Neural cell (in vitro differentiated cells): ENCODE data around the gene MAN1B1. TPM values are rescaled to one million over a fixed set of nuclear protein-coding genes. Genes with fewer than 3 reads are reported as not detected.

Source experiments
- H2AFZ ChIP-seq: fragments of 200-600, 300-800 bp; sonication (generic), shearing (Covaris generic); 2 replicates; pipeline ENCODE4 v1.6.0; 2014; ENCODE audit warnings: low read depth, mild to moderate bottlenecking, antibody characterized with exemption, low read length, moderate library complexity
- H3F3A ChIP-seq: fragments of 200-600 bp; shearing (Covaris generic); 2 replicates; pipeline ENCODE4 v1.6.1; 2016; ENCODE audit warnings: mild to moderate bottlenecking, moderate library complexity, mixed read lengths, antibody characterized with exemption, low read length; ENCODE audit not compliant: insufficient read depth, poor library complexity, severe bottlenecking
- H3K27ac ChIP-seq: fragments of 200-600, 300-800 bp; sonication (generic), shearing (Covaris generic); 2 replicates; pipeline ENCODE4 v1.5.1; 2014; ENCODE audit warnings: mild to moderate bottlenecking, low read length, moderate library complexity
- H3K27me3 ChIP-seq: fragments of 300-800, 200-600 bp; sonication (generic), shearing (Covaris generic); 2 replicates; pipeline ENCODE4 v1.6.0; 2014; ENCODE audit warnings: mild to moderate bottlenecking, low read depth, low read length, moderate library complexity; ENCODE audit not compliant: insufficient read depth
- H3K36me3 ChIP-seq: fragments of 300-800, 200-600 bp; sonication (generic), shearing (Covaris generic); 2 replicates; pipeline ENCODE4 v1.5.1; 2014; ENCODE audit warnings: mild to moderate bottlenecking, antibody characterized with exemption, low read length, moderate library complexity; ENCODE audit not compliant: insufficient read depth
- H3K4me2 ChIP-seq: fragments of 300-800, 200-600 bp; sonication (generic), shearing (Covaris generic); 2 replicates; pipeline ENCODE4 v1.6.0; 2014; ENCODE audit warnings: mild to moderate bottlenecking, low read length
- H3K4me3 ChIP-seq: fragments of 300-800, 200-600 bp; sonication (generic), shearing (Covaris generic); 2 replicates; pipeline ENCODE4 v1.5.1; 2014; ENCODE audit warnings: mild to moderate bottlenecking, low read length, moderate library complexity
- H3K79me2 ChIP-seq: fragments of 200-600 bp; shearing (Covaris generic); replicated peaks from 2 replicates; pipeline ENCODE4 v1.6.0; 2014; ENCODE audit warnings: mild to moderate bottlenecking, low read length, moderate library complexity; ENCODE audit not compliant: insufficient read depth
- H3K9ac ChIP-seq: fragments of 300-800, 200-600 bp; sonication (generic), shearing (Covaris generic); 2 replicates; pipeline ENCODE4 v1.6.1; 2016; ENCODE audit warnings: mild to moderate bottlenecking, low read length, mixed read lengths
- H3K9me2 ChIP-seq: fragments of 200-600 bp; shearing (Covaris generic); 2 replicates; pipeline ENCODE4 v1.6.1; 2016; ENCODE audit warnings: mild to moderate bottlenecking, low read length, mixed read lengths; ENCODE audit not compliant: insufficient read depth
- H3K9me3 ChIP-seq: fragments of 200-600, 300-800 bp; sonication (generic), shearing (Covaris generic); 2 replicates; pipeline ENCODE4 v1.6.1; 2016; ENCODE audit warnings: mild to moderate bottlenecking, mixed run types, low read length, moderate library complexity, mixed read lengths
- H4K20me1 ChIP-seq: fragments of 200-600 bp; shearing (Covaris generic); 2 replicates; pipeline ENCODE4 v1.6.1; 2016; ENCODE audit warnings: mild to moderate bottlenecking, mixed run types; ENCODE audit not compliant: insufficient read depth
- EP300 ChIP-seq: fragments of 450-650 bp; conservative IDR thresholded peaks from 2 replicates; pipeline ENCODE4 v1.6.1; 2014; ENCODE audit warnings: antibody characterized with exemption, mild to moderate bottlenecking, moderate library complexity; ENCODE audit not compliant: poor library complexity, severe bottlenecking
- EZH2 ChIP-seq: fragments of 200-600, 300-800 bp; shearing (Covaris generic), sonication (generic); IDR thresholded peaks from 2 replicates; pipeline ENCODE4 v1.6.1; 2014; ENCODE audit warnings: antibody characterized with exemption, low read length, borderline replicate concordance, mild to moderate bottlenecking; ENCODE audit not compliant: insufficient read depth, poor library complexity, severe bottlenecking
- MXI1 ChIP-seq: fragments of 450-650 bp; conservative IDR thresholded peaks from 2 replicates; pipeline ENCODE4 v1.6.1; 2014; ENCODE audit warnings: antibody characterized with exemption, mild to moderate bottlenecking; ENCODE audit not compliant: poor library complexity, severe bottlenecking
- POLR2AphosphoS5 ChIP-seq: IDR thresholded peaks from 2 replicates; pipeline ENCODE4 v1.6.1; 2012
- RAD21 ChIP-seq: fragments of 450-650 bp; conservative IDR thresholded peaks from 2 replicates; pipeline ENCODE4 v1.6.1; 2014; ENCODE audit warnings: antibody characterized with exemption, mild to moderate bottlenecking, moderate library complexity
- REST ChIP-seq: IDR thresholded peaks from 2 replicates; pipeline ENCODE4 v1.6.1; 2012; ENCODE audit warnings: borderline replicate concordance
- SMC3 ChIP-seq: fragments of 450-650 bp; conservative IDR thresholded peaks from 2 replicates; pipeline ENCODE4 v1.6.1; 2014; ENCODE audit warnings: antibody characterized with exemption, mild to moderate bottlenecking, moderate library complexity; ENCODE audit not compliant: poor library complexity
- TAF1 ChIP-seq: IDR thresholded peaks from 2 replicates; pipeline ENCODE4 v1.6.1; 2012; ENCODE audit warnings: low read depth
- polyA minus RNA-seq: library from RNA; depleted of rRNA, polyadenylated mRNA; stranded (reverse); fragments of >200 nt; gene quantifications from 2 replicates; pipeline ENCODE4 v1.2.3, GENCODE V29; 2014
- polyA plus RNA-seq: library from polyadenylated mRNA; depleted of rRNA; stranded (reverse); fragments of >200 nt; gene quantifications from 2 replicates; pipeline ENCODE4 v1.2.3, GENCODE V29; 2014
- TF ChIP-seq, protein P1 (sequence below): fragments of 450-650 bp; IDR thresholded peaks from 2 replicates; pipeline ENCODE4 v1.5.1; 2014; ENCODE audit warnings: antibody characterized with exemption, mild to moderate bottlenecking, moderate library complexity; ENCODE audit not compliant: poor library complexity, severe bottlenecking

Gene MAN1B1
- polyA plus RNA-seq (72.0 and 90.9 TPM in 2 replicates), polyA minus RNA-seq (55.3 and 56.7 TPM in 2 replicates)

GRCh38 chr9:137086531-137087408 is at the start of gene MAN1B1:
Gene MAN1B1, plus strand, starts transcription at chr9:137086985. Its CDS starts 15 bp downstream, at chr9:137087000.
- H3K79me2 ChIP-seq, result peaks cover 3% of the 10 kb centered on the region
- H3K27ac ChIP-seq, result peak within 1 kb of the TSS; percentile 74
- TF ChIP-seq TAF1 (peak; percentile 98), RAD21 (no peak), POLR2AphosphoS5 (peak; percentile 90), MXI1 (peak; percentile 98), REST (peak; percentile 88), SMC3 (peak; percentile 43), EP300 (peak; percentile 63), EZH2 (no peak)
- TF ChIP-seq, protein P1, sequence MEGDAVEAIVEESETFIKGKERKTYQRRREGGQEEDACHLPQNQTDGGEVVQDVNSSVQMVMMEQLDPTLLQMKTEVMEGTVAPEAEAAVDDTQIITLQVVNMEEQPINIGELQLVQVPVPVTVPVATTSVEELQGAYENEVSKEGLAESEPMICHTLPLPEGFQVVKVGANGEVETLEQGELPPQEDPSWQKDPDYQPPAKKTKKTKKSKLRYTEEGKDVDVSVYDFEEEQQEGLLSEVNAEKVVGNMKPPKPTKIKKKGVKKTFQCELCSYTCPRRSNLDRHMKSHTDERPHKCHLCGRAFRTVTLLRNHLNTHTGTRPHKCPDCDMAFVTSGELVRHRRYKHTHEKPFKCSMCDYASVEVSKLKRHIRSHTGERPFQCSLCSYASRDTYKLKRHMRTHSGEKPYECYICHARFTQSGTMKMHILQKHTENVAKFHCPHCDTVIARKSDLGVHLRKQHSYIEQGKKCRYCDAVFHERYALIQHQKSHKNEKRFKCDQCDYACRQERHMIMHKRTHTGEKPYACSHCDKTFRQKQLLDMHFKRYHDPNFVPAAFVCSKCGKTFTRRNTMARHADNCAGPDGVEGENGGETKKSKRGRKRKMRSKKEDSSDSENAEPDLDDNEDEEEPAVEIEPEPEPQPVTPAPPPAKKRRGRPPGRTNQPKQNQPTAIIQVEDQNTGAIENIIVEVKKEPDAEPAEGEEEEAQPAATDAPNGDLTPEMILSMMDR, result no peak
- no peaks in the 10 kb centered on the region for H3K9me3 ChIP-seq
- H3K27me3 ChIP-seq, result peaks cover 11% of the 10 kb centered on the region
- no peaks in the 10 kb centered on the region for H4K20me1 ChIP-seq
- H3K9ac ChIP-seq, result peak within 1 kb of the TSS; percentile 81
- no peaks in the 10 kb centered on the region for H3F3A ChIP-seq
- H2AFZ ChIP-seq, result peak within 1 kb of the TSS; percentile 29
- H3K9me2 ChIP-seq, result no peaks in the 10 kb centered on the region
- H3K4me2 ChIP-seq, result peak within 1 kb of the TSS; percentile 70
- H3K36me3 ChIP-seq, result no peaks in the 10 kb centered on the region
- peak within 1 kb of the TSS; percentile 79 for H3K4me3 ChIP-seq

GRCh38 chr9:137037035-137037434 is 49.8 kb upstream of the MAN1B1 start:
- no peak for TF ChIP-seq MXI1
- TF ChIP-seq RAD21, result no peak
- TF ChIP-seq EP300, result no peak
- TF ChIP-seq REST, result no peak
- TF ChIP-seq, protein P1, result no peak
- TF ChIP-seq EZH2, result no peak
- no peak for TF ChIP-seq POLR2AphosphoS5
- TF ChIP-seq SMC3, result no peak
- no peak for TF ChIP-seq TAF1
- Histone ChIP-seq H3K36me3 (no peaks in the 10 kb centered on the region), H3K9me3 (no peaks in the 10 kb centered on the region), H3K27me3 (no peaks in the 10 kb centered on the region), H3K79me2 (no peaks in the 10 kb centered on the region), H3K4me3 (no peak overlapping the region), H4K20me1 (no peaks in the 10 kb centered on the region), H3K4me2 (no peak overlapping the region), H3K9me2 (no peaks in the 10 kb centered on the region), H3F3A (no peaks in the 10 kb centered on the region), H2AFZ (no peak overlapping the region), H3K27ac (no peak overlapping the region), H3K9ac (no peak overlapping the region)
